Progenitor cell of endocrine pancreas (in vitro differentiated cells): ENCODE data around the gene ZBTB16. TPM values are rescaled to one million over a fixed set of nuclear protein-coding genes. Genes with fewer than 3 reads are reported as not detected.

ENCODE experiments used
- DNase-seq: peaks from one replicate; pipeline ENCODE4 v3.0.0; 2021; ENCODE audit warnings: low spot score; ENCODE audit not compliant: unreplicated experiment
- H3K27ac Mint-ChIP-seq: 2 replicates; pipeline ENCODE4 v1.8.0; 2021; ENCODE audit warnings: mild to moderate bottlenecking, moderate library complexity, mixed read lengths
- H3K27me3 Mint-ChIP-seq: 2 replicates; pipeline ENCODE4 v1.8.0; 2021; ENCODE audit warnings: mixed read lengths
- H3K36me3 Mint-ChIP-seq: 2 replicates; pipeline ENCODE4 v1.8.0; 2022; ENCODE audit warnings: mixed read lengths; ENCODE audit not compliant: insufficient read depth
- H3K4me1 Mint-ChIP-seq: 2 replicates; pipeline ENCODE4 v1.8.0; 2021; ENCODE audit warnings: low read depth, mixed read lengths
- H3K4me3 Mint-ChIP-seq: 2 replicates; pipeline ENCODE4 v1.8.0; 2021; ENCODE audit warnings: low read depth, mild to moderate bottlenecking, moderate library complexity, mixed read lengths
- H3K9me3 Mint-ChIP-seq: 2 replicates; pipeline ENCODE4 v1.8.0; 2021; ENCODE audit warnings: low read depth, mixed read lengths
- total RNA-seq: library from RNA; stranded (reverse); gene quantifications from 2 replicates; pipeline ENCODE4 v1.2.1, GENCODE V29; 2021
- TF ChIP-seq, protein P1 (sequence below): fragments of 200-600 bp; sonication (generic); IDR thresholded peaks from one replicate; pipeline ENCODE4 v1.5.0; 2021; ENCODE audit warnings: antibody characterized with exemption, mild to moderate bottlenecking; ENCODE audit not compliant: unreplicated experiment

Gene ZBTB16
- total RNA-seq, 1 donor from 2014 or later = 29.6 TPM

GRCh38 chr11:114253771-114254170 lies 194.3 kb downstream of the ZBTB16 start:
- no peaks in the 10 kb centered on the region for H3K9me3 Mint-ChIP-seq
- TF ChIP-seq, protein P1, sequence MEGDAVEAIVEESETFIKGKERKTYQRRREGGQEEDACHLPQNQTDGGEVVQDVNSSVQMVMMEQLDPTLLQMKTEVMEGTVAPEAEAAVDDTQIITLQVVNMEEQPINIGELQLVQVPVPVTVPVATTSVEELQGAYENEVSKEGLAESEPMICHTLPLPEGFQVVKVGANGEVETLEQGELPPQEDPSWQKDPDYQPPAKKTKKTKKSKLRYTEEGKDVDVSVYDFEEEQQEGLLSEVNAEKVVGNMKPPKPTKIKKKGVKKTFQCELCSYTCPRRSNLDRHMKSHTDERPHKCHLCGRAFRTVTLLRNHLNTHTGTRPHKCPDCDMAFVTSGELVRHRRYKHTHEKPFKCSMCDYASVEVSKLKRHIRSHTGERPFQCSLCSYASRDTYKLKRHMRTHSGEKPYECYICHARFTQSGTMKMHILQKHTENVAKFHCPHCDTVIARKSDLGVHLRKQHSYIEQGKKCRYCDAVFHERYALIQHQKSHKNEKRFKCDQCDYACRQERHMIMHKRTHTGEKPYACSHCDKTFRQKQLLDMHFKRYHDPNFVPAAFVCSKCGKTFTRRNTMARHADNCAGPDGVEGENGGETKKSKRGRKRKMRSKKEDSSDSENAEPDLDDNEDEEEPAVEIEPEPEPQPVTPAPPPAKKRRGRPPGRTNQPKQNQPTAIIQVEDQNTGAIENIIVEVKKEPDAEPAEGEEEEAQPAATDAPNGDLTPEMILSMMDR = no peak
- no peak overlapping the region for H3K4me3 Mint-ChIP-seq
- no peaks in the 10 kb centered on the region for H3K27me3 Mint-ChIP-seq
- DNase-seq = no peak
- peaks cover 43% of the 10 kb centered on the region for H3K4me1 Mint-ChIP-seq
- H3K36me3 Mint-ChIP-seq = peaks cover 14% of the 10 kb centered on the region
- no peak overlapping the region for H3K27ac Mint-ChIP-seq

DNA sequence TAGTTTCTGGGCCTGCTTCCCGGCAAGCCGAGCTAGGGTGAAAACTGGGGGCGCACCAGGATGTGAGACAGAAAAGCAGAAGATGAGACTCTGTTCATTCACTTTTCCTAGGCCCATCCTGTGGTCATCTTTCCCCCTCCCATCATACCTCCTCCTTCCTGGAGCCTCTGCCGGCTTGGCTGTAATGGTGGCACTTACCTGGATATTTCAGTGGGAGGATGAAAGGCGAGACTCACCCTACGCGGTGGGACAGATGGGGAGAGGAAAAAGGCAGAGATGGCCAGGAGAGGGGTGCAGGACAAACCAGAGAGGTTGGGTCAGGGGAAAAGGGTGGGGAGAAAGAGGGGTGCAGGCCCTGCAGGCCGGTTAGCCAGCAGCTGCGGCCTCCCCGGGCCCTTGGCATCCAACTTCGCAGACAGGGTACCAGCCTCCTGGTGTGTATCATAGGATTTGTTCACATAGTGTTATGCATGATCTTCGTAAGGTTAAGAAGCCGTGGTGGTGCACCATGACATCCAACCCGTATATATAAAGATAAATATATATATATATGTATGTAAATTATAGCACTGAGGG lies 195.1 kb downstream of the ZBTB16 start:
- H3K4me3 Mint-ChIP-seq = no peak overlapping the region
- peaks cover 14% of the 10 kb centered on the region for H3K36me3 Mint-ChIP-seq
- peaks cover 48% of the 10 kb centered on the region for H3K4me1 Mint-ChIP-seq
- H3K9me3 Mint-ChIP-seq = no peaks in the 10 kb centered on the region
- TF ChIP-seq, protein P1 = no peak
- no peaks in the 10 kb centered on the region for H3K27me3 Mint-ChIP-seq
- H3K27ac Mint-ChIP-seq = no peak overlapping the region
- DNase-seq = no peak

DNA sequence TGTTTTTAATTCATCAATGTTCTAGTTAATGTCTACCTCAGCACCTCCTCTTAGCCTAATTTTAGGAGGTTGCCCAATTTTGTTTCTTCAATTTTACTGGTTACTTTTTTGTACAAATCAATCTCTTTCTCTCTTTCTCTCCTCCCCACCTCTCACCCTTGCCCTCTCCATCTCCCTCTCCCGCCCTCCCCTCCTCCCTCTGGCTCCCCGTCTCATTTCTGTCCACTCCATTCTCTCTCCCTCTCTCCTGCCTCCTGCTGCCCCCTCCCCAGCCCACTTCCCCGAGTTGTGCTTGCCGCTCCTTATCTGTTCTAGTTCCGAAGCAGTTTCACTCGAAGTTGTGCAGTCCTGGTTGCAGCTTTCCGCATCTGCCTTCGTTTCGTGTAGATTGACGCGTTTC lies 195.8 kb downstream of the ZBTB16 start:
- no peak for DNase-seq
- peaks cover 12% of the 10 kb centered on the region for H3K36me3 Mint-ChIP-seq
- H3K4me1 Mint-ChIP-seq = peaks cover 54% of the 10 kb centered on the region
- H3K27ac Mint-ChIP-seq = no peak overlapping the region
- no peaks in the 10 kb centered on the region for H3K9me3 Mint-ChIP-seq
- TF ChIP-seq, protein P1 = no peak
- no peak overlapping the region for H3K4me3 Mint-ChIP-seq
- H3K27me3 Mint-ChIP-seq = no peaks in the 10 kb centered on the region

DNA sequence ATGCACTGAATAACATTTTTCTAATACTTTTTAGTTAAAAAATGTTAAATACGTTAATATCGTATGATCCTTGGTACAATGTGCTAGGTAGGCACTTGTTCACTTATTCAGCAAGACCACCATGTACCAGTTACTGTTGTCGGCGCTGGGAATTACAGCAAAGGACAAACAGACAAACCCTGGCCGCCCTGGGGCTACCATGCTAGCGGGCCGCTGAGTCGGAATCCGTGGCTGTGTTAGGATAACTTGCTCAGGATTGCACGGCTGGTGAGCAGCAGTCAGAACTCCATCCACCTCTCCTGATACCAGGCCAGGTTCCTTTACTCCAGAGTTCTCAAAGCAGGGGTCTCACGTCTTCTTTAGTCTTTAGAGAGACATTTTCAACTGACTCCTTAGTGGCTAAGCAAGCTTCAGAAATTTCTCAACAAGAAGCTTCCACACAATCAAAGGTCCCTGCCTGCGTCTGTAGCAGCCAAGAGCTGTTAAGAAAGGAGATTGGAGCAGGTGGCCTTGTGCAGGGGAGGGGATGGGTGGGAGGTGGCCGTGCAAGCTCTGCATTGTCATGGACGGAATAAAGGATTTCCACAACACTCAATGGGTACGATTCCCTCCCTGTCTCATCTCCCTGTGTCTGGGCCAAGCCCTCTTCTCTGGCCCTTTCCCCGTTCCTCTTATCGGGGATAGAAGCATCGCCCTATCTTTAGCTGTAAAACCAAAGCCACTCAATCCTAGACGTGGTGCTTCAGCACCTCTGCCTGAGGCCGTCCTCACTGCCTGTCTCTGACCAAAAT lies 196.9 kb downstream of the ZBTB16 start:
- H3K27me3 Mint-ChIP-seq = no peaks in the 10 kb centered on the region
- DNase-seq = no peak
- H3K27ac Mint-ChIP-seq = peak overlapping the region; percentile 82
- no peaks in the 10 kb centered on the region for H3K9me3 Mint-ChIP-seq
- TF ChIP-seq, protein P1 = no peak
- H3K36me3 Mint-ChIP-seq = peaks cover 7% of the 10 kb centered on the region
- H3K4me3 Mint-ChIP-seq = no peak overlapping the region
- H3K4me1 Mint-ChIP-seq = peaks cover 52% of the 10 kb centered on the region

DNA sequence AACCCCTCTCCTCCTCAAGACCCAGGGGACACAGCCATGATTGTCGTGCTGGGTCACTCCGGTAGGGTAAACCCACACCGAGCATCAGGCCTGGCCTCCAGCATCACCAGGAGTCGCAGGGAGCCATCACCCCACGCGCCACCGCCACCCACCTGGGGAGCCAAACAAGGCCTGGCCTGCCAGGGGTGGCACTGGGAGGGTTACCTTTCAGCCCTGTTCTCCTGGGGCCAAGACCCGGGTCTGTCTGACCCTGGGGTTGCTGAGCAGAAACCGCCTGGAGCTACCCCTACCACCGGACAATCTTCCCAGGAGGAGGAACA lies 197.4 kb downstream of the ZBTB16 start:
- Mint-ChIP-seq H3K36me3 (peaks cover 4% of the 10 kb centered on the region), H3K27me3 (no peaks in the 10 kb centered on the region), H3K4me1 (peaks cover 48% of the 10 kb centered on the region), H3K4me3 (no peak overlapping the region), H3K27ac (peak overlapping the region; percentile 82), H3K9me3 (no peaks in the 10 kb centered on the region)
- DNase-seq = no peak
- TF ChIP-seq, protein P1 = no peak
